Measurements from ENCODE around the gene ELK1. TPM values are rescaled to one million over a fixed set of nuclear protein-coding genes. Genes with fewer than 3 reads are reported as not detected.

The ELK1 gene
- total RNA-seq, 1 experiment from 2014 or later, result 43.9 TPM

- peaks cover 36% of the 10 kb centered on the region for H3K4me1 Mint-ChIP-seq (ENCODE audit: low read depth, unreplicated experiment)
Measured at GRCh38 chrX:47586043-47586787, 64.1 kb downstream of the ELK1 start.

More at GRCh38 chrX:47586043-47586787, 64.1 kb downstream of the ELK1 start:
- Mint-ChIP-seq H3K27ac (ENCODE audit: unreplicated experiment) (no peak overlapping the region), H3K9me3 (ENCODE audit: low read depth, unreplicated experiment) (no peaks in the 10 kb centered on the region), H3K4me3 (ENCODE audit: low read depth, unreplicated experiment) (no peak overlapping the region), H3K27me3 (ENCODE audit: unreplicated experiment) (no peaks in the 10 kb centered on the region), H3K36me3 (ENCODE audit: insufficient read depth, unreplicated experiment) (peaks cover 31% of the 10 kb centered on the region)
- no peak for TF ChIP-seq CTCF (IDR thresholded peaks at IDR 0.05; ENCODE audit: unreplicated experiment)
- CTCF ChIA-PET, result no interaction called here
- no TSS peak for BruUV-seq (replicated peaks)
- DNase-seq, result no peak
- intact Hi-C loops (cut with micrococcal nuclease; ENCODE audit: unreplicated experiment), result no loop called here

Small RNA genes within 50 kb of the gene (microRNA-seq; reads per million reads assigned to microRNA genes)
- not detected for gene MIR4769

Other genes with a start within 250 kb of the ELK1 start
- 10.8 and 12.2 TPM in 2 replicates for gene ZNF41, start 167.3 kb downstream of the ELK1 start, total RNA-seq (2022)
- 79.2 and 84.4 TPM in 2 replicates for gene ARAF, start 89.4 kb downstream of the ELK1 start, total RNA-seq (2022)
- gene TIMP1, start 68.1 kb downstream of the ELK1 start, total RNA-seq (2022), result 143 and 188 TPM in 2 replicates
- gene SYN1, start 30.7 kb downstream of the ELK1 start, total RNA-seq (2022), result 0.21 TPM in 1 of 2 replicates, not detected in the other
- gene CFP, start 20.6 kb downstream of the ELK1 start, total RNA-seq (2022), result 1.2 and 1.4 TPM in 2 replicates
- 112 and 116 TPM in 2 replicates for gene UXT, start 8.6 kb upstream of the ELK1 start, total RNA-seq (2022)
- gene ZNF81, start 186.3 kb upstream of the ELK1 start, total RNA-seq (2022), result 10.5 and 10.7 TPM in 2 replicates

Measured in Calu3 (cell line).